ENCODE data around the gene GRK6.

Gene GRK6

GRCh38 chr5:177427211-177427822, 841 bp downstream of the GRK6 start:
- no peak for DNase-seq

GRCh38 chr5:177427919-177428573, 1.6 kb downstream of the GRK6 start:
- DNase-seq: no peak

GRCh38 chr5:177428574-177429217, 2.2 kb downstream of the GRK6 start:
- DNase-seq: no peak

- DNase-seq: no peak
Measured at GRCh38 chr5:177429248-177430040, 3.0 kb downstream of the GRK6 start.

- no peak for DNase-seq
Measured at GRCh38 chr5:177430140-177430951, 3.9 kb downstream of the GRK6 start.

- DNase-seq: no peak
Measured at GRCh38 chr5:177430972-177431316, 4.5 kb downstream of the GRK6 start.

GRCh38 chr5:177431317-177432142, 5.1 kb downstream of the GRK6 start:
- DNase-seq: no peak

GRCh38 chr5:177432143-177432838, 5.8 kb downstream of the GRK6 start:
- DNase-seq: no peak

GRCh38 chr5:177432839-177433657, 6.6 kb downstream of the GRK6 start:
- DNase-seq: no peak

GRCh38 chr5:177433658-177434217, 7.3 kb downstream of the GRK6 start:
- no peak for DNase-seq

GRCh38 chr5:177434437-177434836, 8.0 kb downstream of the GRK6 start:
- DNase-seq: no peak

- DNase-seq: no peak
Measured at GRCh38 chr5:177434942-177435738, 8.7 kb downstream of the GRK6 start.

GRCh38 chr5:177435847-177436536, 9.5 kb downstream of the GRK6 start:
- DNase-seq: no peak

GRCh38 chr5:177437623-177438022, 11.1 kb downstream of the GRK6 start:
- DNase-seq: no peak

GRCh38 chr5:177438468-177438867, 12.0 kb downstream of the GRK6 start:
- no peak for DNase-seq

- no peak for DNase-seq
Measured at GRCh38 chr5:177439518-177440053, 13.1 kb downstream of the GRK6 start.

- no peak for DNase-seq
Measured at GRCh38 chr5:177440211-177440989, 13.9 kb downstream of the GRK6 start.
